HCT116 (cell line): ENCODE results near the gene OR10P1. TPM values are rescaled to one million over a fixed set of nuclear protein-coding genes. Genes with fewer than 3 reads are reported as not detected.

ENCODE experiments used
- ATAC-seq: fragments of 200-7000 bp; cut with Tn5 transposase; 2 replicates; pipeline ENCODE4 v1.9.1; 2020; ENCODE audit warnings: mild to moderate bottlenecking, moderate library complexity
- BruUV-seq: library from RNA; stranded (reverse); fragments of 400-500 nt; replicated peaks from 2 replicates; lab custom pipeline; 2021; lab: Mats Ljungman, UMichigan
- CTCF ChIA-PET: fragments of 300-600 bp; sonication (Branson Sonifier 250); formaldehyde crosslinking; loops from one replicate; lab custom pipeline; 2021; ENCODE audit warnings: antibody characterized with exemption; lab: Charles Lee
- POLR2A ChIA-PET: fragments of 300-600, 350-600 bp; sonication (Branson Sonifier 250); formaldehyde crosslinking; loops from one replicate; lab custom pipeline; 2021; ENCODE audit warnings: antibody characterized with exemption; lab: Charles Lee
- RAD21 ChIA-PET, 2 experiments: fragments of 300-600 bp; sonication (Branson Sonifier 250); formaldehyde crosslinking; loops; one replicate each; lab custom pipeline; 2023; ENCODE audit warnings: low total read pairs in 2 of 2; ENCODE audit not compliant: uncharacterized antibody in 2 of 2, unreplicated experiment in 2 of 2, low non-redundant PET in 1 of 2; lab: Charles Lee
- DNase-seq: peaks from one replicate; pipeline ENCODE4 v3.0.0-alpha.2; 2010; ENCODE audit warnings: low read depth, low spot score
- H2AFZ ChIP-seq: fragments of 200-600 bp; shearing (Covaris generic), sonication (generic); 2 replicates; pipeline ENCODE4 v1.6.1; 2017; ENCODE audit warnings: low read depth, mixed run types, mixed read lengths, antibody characterized with exemption, low read length; ENCODE audit not compliant: poor library complexity, severe bottlenecking
- H3K27ac ChIP-seq: 2 replicates; pipeline ENCODE4 v1.5.1; 2012; ENCODE audit warnings: low read depth, low read length
- H3K27me3 ChIP-seq: fragments of 200-600 bp; sonication (generic); 2 replicates; pipeline ENCODE4 v1.6.1; 2016; ENCODE audit warnings: mixed run types, low read length, mixed read lengths; ENCODE audit not compliant: insufficient read depth
- H3K36me3 ChIP-seq, 2 experiments: fragments of 200-500 bp in 1 of 2; fragments of 200-600 bp in 1 of 2; sonication (Bioruptor generic) in 1 of 2; sonication (generic) in 1 of 2; 2 replicates each; pipeline versions ENCODE4 v1.5.1 to v1.6.1; 2014 to 2016; ENCODE audit warnings: low read length in 2 of 2, inconsistent platforms in 1 of 2, mixed read lengths in 1 of 2, mixed run types in 1 of 2; ENCODE audit not compliant: insufficient read depth in 2 of 2, control insufficient read depth in 1 of 2
- H3K4me1 ChIP-seq, 2 experiments: fragments of 200-600 bp in 1 of 2; sonication (generic) in 1 of 2; 2 replicates each; pipeline versions ENCODE4 v1.5.1 to v1.6.1; 2012 to 2017; ENCODE audit warnings: low read length in 2 of 2, inconsistent platforms in 1 of 2, mild to moderate bottlenecking in 1 of 2, mixed read lengths in 1 of 2, mixed run types in 1 of 2, moderate library complexity in 1 of 2; ENCODE audit not compliant: insufficient read depth in 2 of 2, control insufficient read depth in 1 of 2
- H3K4me2 ChIP-seq: fragments of 200-600 bp; sonication (generic); 2 replicates; pipeline ENCODE4 v1.6.1; 2017; ENCODE audit warnings: mixed run types, low read length, mixed read lengths
- H3K4me3 ChIP-seq, 2 experiments: fragments of 200-600 bp in 1 of 2; sonication (generic) in 1 of 2; replicated peaks in 1 of 2; 2 replicates each; pipeline ENCODE4 v1.5.1; 2011 to 2016; ENCODE audit warnings: low read length in 2 of 2, control low read depth in 1 of 2, low read depth in 1 of 2, mild to moderate bottlenecking in 1 of 2, mixed read lengths in 1 of 2, mixed run types in 1 of 2
- H3K79me2 ChIP-seq: fragments of 200-600 bp; sonication (generic); 2 replicates; pipeline ENCODE4 v1.6.1; 2017; ENCODE audit warnings: mild to moderate bottlenecking, mixed run types, low read length, moderate library complexity, mixed read lengths; ENCODE audit not compliant: insufficient read depth
- H3K9ac ChIP-seq: fragments of 200-600 bp; sonication (generic); 2 replicates; pipeline ENCODE4 v1.6.1; 2016; ENCODE audit warnings: low read length, mixed read lengths
- H3K9me2 ChIP-seq: fragments of 200-600 bp; sonication (generic), shearing (Covaris generic); 2 replicates; pipeline ENCODE4 v1.6.1; 2017; ENCODE audit warnings: mixed run types, mild to moderate bottlenecking, moderate library complexity; ENCODE audit not compliant: insufficient read depth
- H3K9me3 ChIP-seq, 2 experiments: fragments of 200-500 bp in 1 of 2; fragments of 200-600 bp in 1 of 2; sonication (Bioruptor generic) in 1 of 2; sonication (generic) in 1 of 2; 2 replicates each; pipeline ENCODE4 v1.6.1; 2014 to 2017; ENCODE audit warnings: low read length in 2 of 2, mixed read lengths in 2 of 2, inconsistent platforms in 1 of 2, low read depth in 1 of 2, mild to moderate bottlenecking in 1 of 2, mixed run types in 1 of 2, moderate library complexity in 1 of 2; ENCODE audit not compliant: control insufficient read depth in 1 of 2, insufficient read depth in 1 of 2
- H4K20me1 ChIP-seq: fragments of 200-600 bp; sonication (generic), shearing (Covaris generic); 2 replicates; pipeline ENCODE4 v1.6.1; 2017; ENCODE audit warnings: mixed run types, mild to moderate bottlenecking, moderate library complexity; ENCODE audit not compliant: insufficient read depth
- ATF3 ChIP-seq: IDR thresholded peaks from 2 replicates; pipeline ENCODE4 v1.6.1; 2012
- CBX3 ChIP-seq: IDR thresholded peaks from 2 replicates; pipeline ENCODE4 v1.6.1; 2012; ENCODE audit warnings: low read depth
- ELF1 ChIP-seq: IDR thresholded peaks from 2 replicates; pipeline ENCODE4 v1.6.1; 2012; ENCODE audit warnings: low read depth, borderline replicate concordance
- EZH2 ChIP-seq: fragments of 200-600 bp; sonication (generic); IDR thresholded peaks from 2 replicates; pipeline ENCODE4 v1.6.1; 2017; ENCODE audit warnings: antibody characterized with exemption, mixed run types
- EZH2phosphoT487 ChIP-seq: fragments of 200-600 bp; IDR thresholded peaks from 2 replicates; pipeline ENCODE4 v1.6.1; 2018; ENCODE audit warnings: antibody characterized with exemption, borderline replicate concordance
- FOSL1 ChIP-seq: IDR thresholded peaks from 2 replicates; pipeline ENCODE4 v1.6.1; 2012; ENCODE audit warnings: low read depth
- MAX ChIP-seq: IDR thresholded peaks from 2 replicates; pipeline ENCODE4 v1.6.1; 2012
- RAD21 ChIP-seq: IDR thresholded peaks from 2 replicates; pipeline ENCODE4 v1.6.1; 2012; ENCODE audit warnings: low read depth, mild to moderate bottlenecking
- SIN3A ChIP-seq: IDR thresholded peaks from 2 replicates; pipeline ENCODE4 v1.6.1; 2012; ENCODE audit warnings: low read depth
- SP1 ChIP-seq: IDR thresholded peaks from 2 replicates; pipeline ENCODE4 v1.6.1; 2012; ENCODE audit warnings: low read depth
- SRF ChIP-seq: IDR thresholded peaks from 2 replicates; pipeline ENCODE4 v1.6.1; 2012; ENCODE audit warnings: low read depth
- TCF7L2 ChIP-seq: IDR thresholded peaks from 2 replicates; pipeline ENCODE4 v1.7.0; 2011; ENCODE audit warnings: borderline replicate concordance, inconsistent platforms; ENCODE audit not compliant: insufficient read depth, insufficient read length; ENCODE audit errors: extremely low read depth
- YY1 ChIP-seq: IDR thresholded peaks from 2 replicates; pipeline ENCODE4 v1.6.1; 2011; ENCODE audit warnings: low read length, low read depth, moderate library complexity, mild to moderate bottlenecking; ENCODE audit not compliant: insufficient replicate concordance; ENCODE audit errors: extremely low read depth
- ZBTB33 ChIP-seq: IDR thresholded peaks from 2 replicates; pipeline ENCODE4 v1.6.1; 2011; ENCODE audit warnings: mild to moderate bottlenecking, low read length, moderate library complexity; ENCODE audit not compliant: insufficient replicate concordance; ENCODE audit errors: extremely low read depth
- ZFX ChIP-seq: fragments of 450-650 bp; IDR thresholded peaks from 2 replicates; pipeline ENCODE4 v1.6.1; 2017
- ZNF274 ChIP-seq: fragments of 200-500 bp; sonication (Bioruptor generic); IDR thresholded peaks from 2 replicates; pipeline ENCODE4 v1.6.1; 2014; ENCODE audit warnings: mild to moderate bottlenecking, low read depth, low read length, inconsistent platforms
- intact Hi-C: fragments of 100-400 bp; cut with micrococcal nuclease; formaldehyde crosslinking; loops from 2 replicates; pipeline ENCODE4 v1.10.0; 2022
- total RNA-seq: library from RNA; stranded (reverse); gene quantifications from one replicate; pipeline ENCODE4 v1.2.1, GENCODE V29; 2021; ENCODE audit not compliant: unreplicated experiment

Gene OR10P1
- total RNA-seq, 1 experiment from 2014 or later = not detected

GRCh38 chr12:55670276-55670675, 33.6 kb downstream of the OR10P1 start:
- H3K27ac ChIP-seq = no peak overlapping the region
- POLR2A ChIA-PET = interaction anchor here (0.6 kb wide), 1 partner anchor 18 kb away, joined by 7 read pairs; no protein-coding TSS in a partner anchor
- no peak for TF ChIP-seq ZBTB33
- TF ChIP-seq EZH2 = no peak
- TF ChIP-seq ZNF274 = no peak
- TF ChIP-seq EZH2phosphoT487 = no peak
- TF ChIP-seq SRF = no peak
- no peak for TF ChIP-seq SP1
- TF ChIP-seq MAX = no peak
- TF ChIP-seq SIN3A = no peak
- TF ChIP-seq RAD21 = no peak
- TF ChIP-seq CBX3 = no peak
- no peak for TF ChIP-seq YY1
- TF ChIP-seq FOSL1 = no peak
- no peak for TF ChIP-seq ATF3
- no peak for TF ChIP-seq ELF1
- TF ChIP-seq ZFX = no peak
- no peak for TF ChIP-seq TCF7L2

More at GRCh38 chr12:55670276-55670675, 33.6 kb downstream of the OR10P1 start:
- H4K20me1 ChIP-seq = no peaks in the 10 kb centered on the region
- H3K27me3 ChIP-seq = no peaks in the 10 kb centered on the region
- no peaks in the 10 kb centered on the region for H3K36me3 ChIP-seq
- no peaks in the 10 kb centered on the region for H3K9me3 ChIP-seq
- intact Hi-C loops = no loop called here
- BruUV-seq = no TSS peak
- RAD21 ChIA-PET = no interaction called here
- CTCF ChIA-PET = no interaction called here
- H3K9ac ChIP-seq = no peak overlapping the region
- H3K4me1 ChIP-seq = peaks cover 0 to under 1% of the 10 kb centered on the region in 2 experiments; a peak in 1 of 4 replicates
- no peaks in the 10 kb centered on the region for H3K79me2 ChIP-seq
- H3K4me3 ChIP-seq = no peak overlapping the region
- DNase-seq (no peak), ATAC-seq (no peak)
- 0 out of 2 replicates have a peak, but pooled peaks cover 3% of the 10 kb centered on the region for H3K9me2 ChIP-seq
- H3K4me2 ChIP-seq = no peak overlapping the region
- no peak overlapping the region for H2AFZ ChIP-seq
